Measurements from ENCODE around the gene PUDP. TPM values are rescaled to one million over a fixed set of nuclear protein-coding genes. Genes with fewer than 3 reads are reported as not detected.
A peak's percentile ranks its signal among the peaks of the same experiment; 100 is the strongest.

Gene PUDP
- total RNA-seq, 2 experiments from 2014 or later = 16.3 to 19.1 TPM

GRCh38 chrX:7159149-7159861 is 11.4 kb upstream of the PUDP start:
- Mint-ChIP-seq H3K4me3 (no peak overlapping the region), H3K9me3 (ENCODE audit: low read depth) (no peaks in the 10 kb centered on the region), H3K27ac (no peak overlapping the region), H3K36me3 (no peaks in the 10 kb centered on the region), H3K4me1 (peaks cover 6% of the 10 kb centered on the region), H3K27me3 (no peaks in the 10 kb centered on the region)
- CTCF ChIA-PET = interaction anchor here (1.3 kb wide), 1 partner anchor 12 kb away, joined by 3 read pairs; no protein-coding TSS in a partner anchor
- ATAC-seq (no peak), DNase-seq (no peak)

- CTCF ChIA-PET = no interaction called here
- no peak overlapping the region for H3K4me3 Mint-ChIP-seq
- H3K4me1 Mint-ChIP-seq = peaks cover 6% of the 10 kb centered on the region
- no peaks in the 10 kb centered on the region for H3K9me3 Mint-ChIP-seq (ENCODE audit: low read depth)
- H3K27ac Mint-ChIP-seq = no peak overlapping the region
- ATAC-seq = no peak
- no peak for DNase-seq
- H3K27me3 Mint-ChIP-seq = no peaks in the 10 kb centered on the region
- H3K36me3 Mint-ChIP-seq = no peaks in the 10 kb centered on the region
Measured at GRCh38 chrX:7158468-7158990, 10.6 kb upstream of the PUDP start.

GRCh38 chrX:7156879-7157278 is 8.9 kb upstream of the PUDP start:
- Mint-ChIP-seq H3K4me3 (no peak overlapping the region), H3K27me3 (no peaks in the 10 kb centered on the region), H3K4me1 (peaks cover 6% of the 10 kb centered on the region), H3K36me3 (no peaks in the 10 kb centered on the region), H3K9me3 (ENCODE audit: low read depth) (no peaks in the 10 kb centered on the region), H3K27ac (no peak overlapping the region)
- ATAC-seq (no peak), DNase-seq (no peak)
- CTCF ChIA-PET = no interaction called here

- no peak for DNase-seq
- Mint-ChIP-seq H3K27ac (no peak overlapping the region), H3K9me3 (ENCODE audit: low read depth) (no peaks in the 10 kb centered on the region), H3K4me1 (peaks cover 6% of the 10 kb centered on the region), H3K27me3 (no peaks in the 10 kb centered on the region), H3K4me3 (no peak overlapping the region), H3K36me3 (no peaks in the 10 kb centered on the region)
- no peak for ATAC-seq
- CTCF ChIA-PET = no interaction called here
Measured at GRCh38 chrX:7155163-7155562, 7.2 kb upstream of the PUDP start.

GRCh38 chrX:7154041-7154597 is 6.2 kb upstream of the PUDP start:
- Mint-ChIP-seq H3K27me3 (no peaks in the 10 kb centered on the region), H3K4me3 (no peak overlapping the region), H3K27ac (no peak overlapping the region), H3K9me3 (ENCODE audit: low read depth) (no peaks in the 10 kb centered on the region), H3K36me3 (no peaks in the 10 kb centered on the region), H3K4me1 (peaks cover 2% of the 10 kb centered on the region)
- ATAC-seq = no peak
- CTCF ChIA-PET = no interaction called here
- DNase-seq = no peak

- Mint-ChIP-seq H3K27ac (no peak overlapping the region), H3K4me3 (no peak overlapping the region), H3K4me1 (peaks cover 6% of the 10 kb centered on the region), H3K27me3 (no peaks in the 10 kb centered on the region), H3K36me3 (no peaks in the 10 kb centered on the region), H3K9me3 (ENCODE audit: low read depth) (no peaks in the 10 kb centered on the region)
- DNase-seq = no peak
- CTCF ChIA-PET = no interaction called here
- no peak for ATAC-seq
Measured at GRCh38 chrX:7153231-7153630, 5.3 kb upstream of the PUDP start.

- Mint-ChIP-seq H3K36me3 (peaks cover 1% of the 10 kb centered on the region), H3K4me1 (peaks cover 17% of the 10 kb centered on the region), H3K27me3 (no peaks in the 10 kb centered on the region), H3K9me3 (ENCODE audit: low read depth) (no peaks in the 10 kb centered on the region), H3K27ac (no peak overlapping the region), H3K4me3 (no peak overlapping the region)
- no peak for ATAC-seq
- CTCF ChIA-PET = no interaction called here
- DNase-seq = no peak
Measured at GRCh38 chrX:7149411-7149810, 1.5 kb upstream of the PUDP start.

- CTCF ChIA-PET = interaction anchor here (1.1 to 2.2 kb wide), 2 partner anchors 13 to 15 kb away, joined by 4 to 9 read pairs; no protein-coding TSS in a partner anchor
- Mint-ChIP-seq H3K36me3 (peaks cover 1% of the 10 kb centered on the region), H3K4me3 (peak within 1 kb of the TSS; percentile 80), H3K27ac (peak within 1 kb of the TSS; percentile 89), H3K4me1 (peaks cover 19% of the 10 kb centered on the region), H3K27me3 (no peaks in the 10 kb centered on the region), H3K9me3 (ENCODE audit: low read depth) (no peaks in the 10 kb centered on the region)
- peak; percentile 48 for ATAC-seq
- peak; percentile 45 for DNase-seq
Measured at GRCh38 chrX:7147413-7147977, 458 bp downstream of the PUDP start, which contains the start of gene STS. TSS of gene STS (plus strand) at chrX:7147712. CDS start at chrX:7253200, 105,488 bp downstream.

GRCh38 chrX:7146703-7147412 is 1.1 kb downstream of the PUDP start:
- CTCF ChIA-PET = interaction anchor here (1.1 to 2.2 kb wide), 2 partner anchors 12 to 14 kb away, joined by 4 to 9 read pairs; no protein-coding TSS in a partner anchor
- DNase-seq (peak; percentile 44), ATAC-seq (no peak)
- no peaks in the 10 kb centered on the region for H3K9me3 Mint-ChIP-seq (ENCODE audit: low read depth)
- H3K4me1 Mint-ChIP-seq = peaks cover 21% of the 10 kb centered on the region
- peak overlapping the region; percentile 85 for H3K27ac Mint-ChIP-seq
- H3K27me3 Mint-ChIP-seq = no peaks in the 10 kb centered on the region
- peak overlapping the region; percentile 79 for H3K4me3 Mint-ChIP-seq
- peaks cover 7% of the 10 kb centered on the region for H3K36me3 Mint-ChIP-seq

- no peak overlapping the region for H3K27ac Mint-ChIP-seq
- no peak for DNase-seq
- H3K9me3 Mint-ChIP-seq (ENCODE audit: low read depth) = no peaks in the 10 kb centered on the region
- peaks cover 10% of the 10 kb centered on the region for H3K36me3 Mint-ChIP-seq
- ATAC-seq = no peak
- peaks cover 21% of the 10 kb centered on the region for H3K4me1 Mint-ChIP-seq
- peak overlapping the region; percentile 46 for H3K4me3 Mint-ChIP-seq
- H3K27me3 Mint-ChIP-seq = no peaks in the 10 kb centered on the region
- CTCF ChIA-PET = interaction anchor here (1.1 to 2.2 kb wide), 2 partner anchors 11 to 13 kb away, joined by 4 to 9 read pairs; no protein-coding TSS in a partner anchor
Measured at GRCh38 chrX:7146020-7146702, 1.8 kb downstream of the PUDP start.

GRCh38 chrX:7145454-7145853 is 2.5 kb downstream of the PUDP start:
- Mint-ChIP-seq H3K9me3 (ENCODE audit: low read depth) (no peaks in the 10 kb centered on the region), H3K27me3 (no peaks in the 10 kb centered on the region), H3K36me3 (peaks cover 10% of the 10 kb centered on the region), H3K27ac (no peak overlapping the region), H3K4me1 (peaks cover 21% of the 10 kb centered on the region), H3K4me3 (no peak overlapping the region)
- DNase-seq = no peak
- ATAC-seq = no peak
- CTCF ChIA-PET = no interaction called here

- H3K9me3 Mint-ChIP-seq (ENCODE audit: low read depth) = no peaks in the 10 kb centered on the region
- DNase-seq (no peak), ATAC-seq (no peak)
- peaks cover 11% of the 10 kb centered on the region for H3K36me3 Mint-ChIP-seq
- CTCF ChIA-PET = no interaction called here
- H3K4me3 Mint-ChIP-seq = no peak overlapping the region
- peaks cover 19% of the 10 kb centered on the region for H3K4me1 Mint-ChIP-seq
- H3K27ac Mint-ChIP-seq = no peak overlapping the region
- no peaks in the 10 kb centered on the region for H3K27me3 Mint-ChIP-seq
Measured at GRCh38 chrX:7143941-7144525, 3.9 kb downstream of the PUDP start.

- Mint-ChIP-seq H3K27me3 (no peaks in the 10 kb centered on the region), H3K4me1 (peaks cover 15% of the 10 kb centered on the region)
- CTCF ChIA-PET = no interaction called here
Measured at GRCh38 chrX:7143076-7143475, 4.9 kb downstream of the PUDP start.

More at GRCh38 chrX:7143076-7143475, 4.9 kb downstream of the PUDP start:
- Mint-ChIP-seq H3K4me3 (no peak overlapping the region), H3K9me3 (ENCODE audit: low read depth) (no peaks in the 10 kb centered on the region), H3K36me3 (peaks cover 14% of the 10 kb centered on the region), H3K27ac (no peak overlapping the region)
- DNase-seq = no peak
- ATAC-seq = no peak
